Liver (tissue), 3 donors: ENCODE measurements around the gene SIM2.

ENCODE experiments used
- CTCF ChIP-seq: fragments of 150-350 bp; IDR thresholded peaks from 2 replicates; pipeline ENCODE4 v1.5.1; 2017; ENCODE audit warnings: improper control_type of control experiment, low read depth, low read length; ENCODE audit not compliant: missing input control
- EGR1 ChIP-seq, 2 donors: IDR thresholded peaks; 2 replicates each; pipeline ENCODE4 v1.6.1; 2016 to 2018; ENCODE audit warnings: antibody characterized with exemption in 2 of 2, low read depth in 2 of 2
- GABPA ChIP-seq, 2 donors: IDR thresholded peaks in 1 of 2; conservative IDR thresholded peaks in 1 of 2; 2 replicates each; pipeline ENCODE4 v1.6.1; 2016; ENCODE audit warnings: antibody characterized with exemption in 2 of 2, mild to moderate bottlenecking in 1 of 2, moderate library complexity in 1 of 2
- MAX ChIP-seq: IDR thresholded peaks from 2 replicates; pipeline ENCODE4 v1.6.1; 2016; ENCODE audit warnings: antibody characterized with exemption
- SP1 ChIP-seq: IDR thresholded peaks from 2 replicates; pipeline ENCODE4 v1.6.1; 2018; ENCODE audit warnings: antibody characterized with exemption, mild to moderate bottlenecking
- TAF1 ChIP-seq: conservative IDR thresholded peaks from 2 replicates; pipeline ENCODE4 v1.6.1; 2016; ENCODE audit warnings: antibody characterized with exemption, mild to moderate bottlenecking
- donor health status: healthy.
- donor health status: healthy.

- TF ChIP-seq CTCF (no peak), GABPA (IDR thresholded peaks at IDR 0.05 in 1 of 2, conservative IDR thresholded peaks at IDR 0.05 in 1 of 2) (no peak), TAF1 (no peak), MAX (no peak), SP1 (no peak), EGR1 (IDR thresholded peaks at IDR 0.05; ENCODE audit: low read depth in 2 of 2) (no peak)
These were observed 21.5 kb upstream of the SIM2 start for GRCh38 chr21:36677443-36677842.
